ENCODE data around the gene PFKL.

- TF ChIP-seq, protein P1, sequence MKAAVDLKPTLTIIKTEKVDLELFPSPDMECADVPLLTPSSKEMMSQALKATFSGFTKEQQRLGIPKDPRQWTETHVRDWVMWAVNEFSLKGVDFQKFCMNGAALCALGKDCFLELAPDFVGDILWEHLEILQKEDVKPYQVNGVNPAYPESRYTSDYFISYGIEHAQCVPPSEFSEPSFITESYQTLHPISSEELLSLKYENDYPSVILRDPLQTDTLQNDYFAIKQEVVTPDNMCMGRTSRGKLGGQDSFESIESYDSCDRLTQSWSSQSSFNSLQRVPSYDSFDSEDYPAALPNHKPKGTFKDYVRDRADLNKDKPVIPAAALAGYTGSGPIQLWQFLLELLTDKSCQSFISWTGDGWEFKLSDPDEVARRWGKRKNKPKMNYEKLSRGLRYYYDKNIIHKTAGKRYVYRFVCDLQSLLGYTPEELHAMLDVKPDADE (IDR thresholded peaks at IDR 0.05): no peak
- TF ChIP-seq, protein P2, sequence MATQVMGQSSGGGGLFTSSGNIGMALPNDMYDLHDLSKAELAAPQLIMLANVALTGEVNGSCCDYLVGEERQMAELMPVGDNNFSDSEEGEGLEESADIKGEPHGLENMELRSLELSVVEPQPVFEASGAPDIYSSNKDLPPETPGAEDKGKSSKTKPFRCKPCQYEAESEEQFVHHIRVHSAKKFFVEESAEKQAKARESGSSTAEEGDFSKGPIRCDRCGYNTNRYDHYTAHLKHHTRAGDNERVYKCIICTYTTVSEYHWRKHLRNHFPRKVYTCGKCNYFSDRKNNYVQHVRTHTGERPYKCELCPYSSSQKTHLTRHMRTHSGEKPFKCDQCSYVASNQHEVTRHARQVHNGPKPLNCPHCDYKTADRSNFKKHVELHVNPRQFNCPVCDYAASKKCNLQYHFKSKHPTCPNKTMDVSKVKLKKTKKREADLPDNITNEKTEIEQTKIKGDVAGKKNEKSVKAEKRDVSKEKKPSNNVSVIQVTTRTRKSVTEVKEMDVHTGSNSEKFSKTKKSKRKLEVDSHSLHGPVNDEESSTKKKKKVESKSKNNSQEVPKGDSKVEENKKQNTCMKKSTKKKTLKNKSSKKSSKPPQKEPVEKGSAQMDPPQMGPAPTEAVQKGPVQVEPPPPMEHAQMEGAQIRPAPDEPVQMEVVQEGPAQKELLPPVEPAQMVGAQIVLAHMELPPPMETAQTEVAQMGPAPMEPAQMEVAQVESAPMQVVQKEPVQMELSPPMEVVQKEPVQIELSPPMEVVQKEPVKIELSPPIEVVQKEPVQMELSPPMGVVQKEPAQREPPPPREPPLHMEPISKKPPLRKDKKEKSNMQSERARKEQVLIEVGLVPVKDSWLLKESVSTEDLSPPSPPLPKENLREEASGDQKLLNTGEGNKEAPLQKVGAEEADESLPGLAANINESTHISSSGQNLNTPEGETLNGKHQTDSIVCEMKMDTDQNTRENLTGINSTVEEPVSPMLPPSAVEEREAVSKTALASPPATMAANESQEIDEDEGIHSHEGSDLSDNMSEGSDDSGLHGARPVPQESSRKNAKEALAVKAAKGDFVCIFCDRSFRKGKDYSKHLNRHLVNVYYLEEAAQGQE (IDR thresholded peaks at IDR 0.05; ENCODE audit: unreplicated experiment): no peak
- TF ChIP-seq CTCF (conservative IDR thresholded peaks at IDR 0.05; ENCODE audit: low read depth in 2 of 2) (no peak), POLR2AphosphoS5 (IDR thresholded peaks at IDR 0.05; ENCODE audit: low read depth) (no peak), EZH2 (IDR thresholded peaks at IDR 0.05; ENCODE audit: low read depth, unreplicated experiment) (no peak), NANOG (IDR thresholded peaks at IDR 0.05; ENCODE audit: borderline replicate concordance) (no peak), EZH2phosphoT487 (IDR thresholded peaks at IDR 0.05; ENCODE audit: unreplicated experiment) (no peak), ZNF331 (CRISPR knock-in tag; IDR thresholded peaks at IDR 0.05; ENCODE audit: low read depth) (no peak), JUNB (IDR thresholded peaks at IDR 0.05; ENCODE audit: unreplicated experiment) (no peak)
Observed at GRCh38 chr21:44286086-44286715, 13.7 kb upstream of the PFKL start.
